ENCODE results near the gene SCNN1A. TPM values are rescaled to one million over a fixed set of nuclear protein-coding genes. Genes with fewer than 3 reads are reported as not detected.

The SCNN1A gene
- total RNA-seq (2022; extraction: Qiagen RNA extraction; ENCODE audit: low read depth): 12.4 to 15.8 TPM (median 13.7 TPM) in 5 replicates

DNA sequence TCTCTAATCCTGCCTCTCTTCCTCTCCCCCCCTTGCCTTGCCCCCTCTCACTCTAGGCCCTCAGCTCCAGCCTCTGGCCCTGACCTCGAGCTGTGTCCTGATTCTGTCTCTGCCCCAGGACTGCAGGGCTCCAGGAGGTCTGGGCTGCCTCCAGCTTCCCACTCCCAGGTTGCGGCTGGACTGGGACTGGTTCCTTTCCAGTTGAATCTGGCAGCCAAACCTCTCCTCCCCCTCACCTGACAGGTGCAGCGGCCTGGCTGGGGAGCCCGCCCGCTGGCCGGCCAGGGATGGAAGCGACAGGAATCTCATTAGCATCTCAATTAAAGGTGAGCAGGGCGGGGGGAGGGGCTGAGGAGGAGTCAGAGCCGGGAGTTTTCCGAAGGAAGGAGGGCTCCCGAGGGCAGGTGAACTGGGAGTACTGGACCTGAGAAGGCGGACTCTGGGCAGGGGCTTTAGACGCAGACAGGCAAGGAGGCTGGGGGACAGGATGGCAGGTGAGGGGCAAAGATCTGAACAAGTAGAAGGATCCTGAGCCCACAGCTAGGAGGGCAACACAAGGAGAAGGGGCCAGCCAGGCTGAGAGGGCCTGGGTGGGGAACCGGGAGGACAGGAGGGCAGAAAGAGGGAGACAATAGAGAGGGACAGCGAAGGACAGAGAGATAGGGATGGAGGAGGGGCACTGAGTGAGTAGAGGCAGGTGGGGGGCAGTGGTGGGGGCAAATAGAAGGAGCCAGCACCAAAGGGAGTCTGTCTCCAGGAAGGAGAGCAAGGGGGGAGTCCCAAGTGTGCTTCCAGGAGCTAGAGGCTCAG lies at the start of gene SCNN1A:
Gene SCNN1A, minus strand, starts transcription at position 295 of the 810 bp plus-strand sequence. CDS start 780 bp downstream, outside the sequence.

DNA sequence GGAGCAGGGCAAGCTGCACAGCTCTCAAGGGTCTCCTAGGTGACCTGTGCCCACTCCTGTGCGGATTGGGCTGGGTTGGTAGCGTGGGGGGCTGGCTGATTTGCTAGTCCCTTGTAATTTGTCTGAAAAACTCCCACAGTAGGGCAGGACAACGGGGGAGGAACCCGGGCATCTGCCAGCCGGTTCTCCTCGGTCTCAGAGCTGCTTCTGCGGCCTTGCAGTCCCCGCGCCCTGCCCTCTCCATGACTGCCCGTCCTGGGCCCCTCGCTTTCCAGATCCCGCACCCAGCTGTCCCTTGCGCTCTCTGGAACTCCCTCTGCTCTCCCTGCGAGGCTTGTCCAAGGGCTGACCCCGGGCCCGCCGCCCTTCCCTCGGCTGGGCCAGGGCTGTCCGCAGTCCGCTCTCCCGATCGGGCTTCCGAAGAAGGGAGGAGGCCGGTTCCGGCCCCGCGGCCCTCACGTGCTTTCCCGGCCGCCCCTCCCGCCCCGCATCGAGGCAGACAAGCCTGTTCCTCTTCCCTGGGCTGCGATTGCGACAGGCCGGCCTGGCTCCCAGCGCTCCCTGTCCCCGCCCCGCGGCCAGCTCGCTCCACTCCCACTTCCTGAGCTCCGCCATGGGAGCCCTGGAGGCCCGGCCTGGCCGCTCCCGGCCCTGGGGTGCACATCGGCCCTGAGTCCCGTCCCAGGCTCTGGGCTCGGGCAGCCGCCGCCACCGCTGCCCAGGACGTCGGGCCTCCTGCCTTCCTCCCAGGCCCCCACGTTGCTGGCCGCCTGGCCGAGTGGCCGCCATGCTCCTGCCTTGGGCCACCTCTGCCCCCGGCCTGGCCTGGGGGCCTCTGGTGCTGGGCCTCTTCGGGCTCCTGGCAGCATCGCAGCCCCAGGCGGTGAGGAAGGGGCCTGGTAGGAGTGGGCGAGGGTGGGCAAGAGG lies 8.5 kb upstream of the SCNN1A start, which contains the start of gene LTBR:
Gene LTBR, plus strand, starts transcription at position 591 of the 927 bp plus-strand sequence. Its CDS starts 197 bp downstream, at position 788.

DNA sequence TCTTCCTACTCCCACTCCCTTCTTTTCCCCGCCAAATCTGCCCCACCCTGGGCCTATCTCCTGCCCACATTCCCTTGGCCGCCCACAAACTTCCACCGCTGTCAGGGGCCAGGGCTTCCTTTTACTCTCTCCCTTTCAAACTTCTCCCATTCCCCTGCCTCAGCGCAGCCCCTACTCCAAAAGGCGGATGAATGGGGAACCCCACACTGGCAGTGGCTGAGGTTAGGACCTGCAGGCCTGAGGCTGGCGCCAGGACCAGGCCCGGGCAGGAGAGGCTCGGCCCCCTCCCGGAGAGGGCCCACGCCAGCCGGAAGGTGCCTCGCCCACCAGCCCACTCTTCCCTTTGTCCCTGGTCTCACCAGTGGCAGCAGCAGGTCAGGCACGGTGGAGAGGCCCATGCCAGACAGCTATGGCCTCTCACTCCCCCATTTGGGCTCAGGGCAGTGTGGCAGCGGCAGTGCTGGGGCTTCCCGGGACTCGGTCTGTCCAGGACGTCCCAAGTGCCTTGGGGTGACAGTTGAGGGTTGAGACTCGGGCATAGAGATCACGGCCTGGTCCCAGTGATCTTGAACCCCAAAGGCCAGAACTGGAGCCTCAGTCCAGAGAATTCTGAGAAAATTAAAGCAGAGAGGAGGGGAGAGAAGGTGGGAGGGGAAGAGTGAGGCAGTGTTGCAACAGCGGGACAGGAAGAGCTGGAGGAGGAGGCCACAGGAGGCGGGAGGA lies 33.8 kb downstream of the SCNN1A start, which contains the start of gene TNFRSF1A:
Gene TNFRSF1A, minus strand, starts transcription at position 660 of the 723 bp plus-strand sequence. Its CDS starts 262 bp downstream, at position 398.

Other genes with a start within 250 kb of the SCNN1A start
- gene CD9, start 175.2 kb downstream of the SCNN1A start, total RNA-seq (2022; extraction: Qiagen RNA extraction; ENCODE audit: low read depth): 263 to 289 TPM (median 285 TPM) in 5 replicates
- 0.23 to 0.64 TPM (median 0.38 TPM) in 5 replicates for gene PLEKHG6, start 64.9 kb downstream of the SCNN1A start, total RNA-seq (2022; extraction: Qiagen RNA extraction; ENCODE audit: low read depth)
- 393 to 727 TPM (median 502 TPM) in 5 replicates for gene TNFRSF1A, start 33.5 kb downstream of the SCNN1A start, total RNA-seq (2022; extraction: Qiagen RNA extraction; ENCODE audit: low read depth)
- gene LTBR, start 8.6 kb upstream of the SCNN1A start, total RNA-seq (2022; extraction: Qiagen RNA extraction; ENCODE audit: low read depth): 190 to 234 TPM (median 229 TPM) in 5 replicates
- not detected in 5 replicates for gene CD27, start 69.4 kb upstream of the SCNN1A start, total RNA-seq (2022; extraction: Qiagen RNA extraction; ENCODE audit: low read depth)
- 3.3 to 4.7 TPM (median 3.8 TPM) in 5 replicates for gene TAPBPL, start 76.5 kb upstream of the SCNN1A start, total RNA-seq (2022; extraction: Qiagen RNA extraction; ENCODE audit: low read depth)
- gene VAMP1, start 95.1 kb upstream of the SCNN1A start, total RNA-seq (2022; extraction: Qiagen RNA extraction; ENCODE audit: low read depth): 9.8 to 12.0 TPM (median 11.0 TPM) in 5 replicates
- 293 to 351 TPM (median 319 TPM) in 5 replicates for gene MRPL51, start 117.7 kb upstream of the SCNN1A start, total RNA-seq (2022; extraction: Qiagen RNA extraction; ENCODE audit: low read depth)
- gene NCAPD2, start 118.5 kb upstream of the SCNN1A start, total RNA-seq (2022; extraction: Qiagen RNA extraction; ENCODE audit: low read depth): 49.8 to 66.2 TPM (median 58.4 TPM) in 5 replicates
- 6,831 to 9,120 TPM (median 8,658 TPM) in 5 replicates for gene GAPDH, start 159.0 kb upstream of the SCNN1A start, total RNA-seq (2022; extraction: Qiagen RNA extraction; ENCODE audit: low read depth)
- gene IFFO1, start 180.5 kb upstream of the SCNN1A start, total RNA-seq (2022; extraction: Qiagen RNA extraction; ENCODE audit: low read depth): 1.9 to 3.4 TPM (median 2.1 TPM) in 5 replicates
- 96.4 to 107 TPM (median 104 TPM) in 5 replicates for gene NOP2, start 192.7 kb upstream of the SCNN1A start, total RNA-seq (2022; extraction: Qiagen RNA extraction; ENCODE audit: low read depth)
- 64.0 to 70.4 TPM (median 64.3 TPM) in 5 replicates for gene CHD4, start 231.8 kb upstream of the SCNN1A start, total RNA-seq (2022; extraction: Qiagen RNA extraction; ENCODE audit: low read depth)